NCI-H2029 treated with DMSO at 0.1 percent for 48 hours (cell line): ENCODE data around the gene C21orf58.

Experiments used
- DNase-seq: peaks from one replicate; lab custom pipeline; 2025; lab: John Stamatoyannopoulos, UW

The C21orf58 gene

GRCh38 chr21:46352913-46353312 is 29.2 kb upstream of the C21orf58 start:
- DNase-seq: no peak

- DNase-seq: no peak
Measured at GRCh38 chr21:46352164-46352515, 28.5 kb upstream of the C21orf58 start.

- no peak for DNase-seq
Measured at GRCh38 chr21:46351476-46352163, 27.9 kb upstream of the C21orf58 start.

- DNase-seq: no peak
Measured at GRCh38 chr21:46350981-46351380, 27.3 kb upstream of the C21orf58 start.

- no peak for DNase-seq
Measured at GRCh38 chr21:46350571-46350970, 26.9 kb upstream of the C21orf58 start.

- DNase-seq: no peak
Measured at GRCh38 chr21:46349134-46349760, 25.6 kb upstream of the C21orf58 start.

- no peak for DNase-seq
Measured at GRCh38 chr21:46347791-46348381, 24.2 kb upstream of the C21orf58 start.

- DNase-seq: no peak
Measured at GRCh38 chr21:46347203-46347550, 23.5 kb upstream of the C21orf58 start.

GRCh38 chr21:46346296-46347202 is 22.9 kb upstream of the C21orf58 start:
- no peak for DNase-seq

GRCh38 chr21:46345861-46346260 is 22.2 kb upstream of the C21orf58 start:
- DNase-seq: no peak

GRCh38 chr21:46344219-46344915 is 20.7 kb upstream of the C21orf58 start:
- no peak for DNase-seq

GRCh38 chr21:46340998-46341397 is 17.3 kb upstream of the C21orf58 start:
- no peak for DNase-seq

- no peak for DNase-seq
Measured at GRCh38 chr21:46336603-46337002, 12.9 kb upstream of the C21orf58 start.

GRCh38 chr21:46334351-46335140 is 10.9 kb upstream of the C21orf58 start:
- no peak for DNase-seq

GRCh38 chr21:46329796-46330195 is 6.1 kb upstream of the C21orf58 start:
- DNase-seq: no peak

GRCh38 chr21:46328151-46328550 is 4.5 kb upstream of the C21orf58 start:
- no peak for DNase-seq

- no peak for DNase-seq
Measured at GRCh38 chr21:46327711-46328110, 4.0 kb upstream of the C21orf58 start.

- DNase-seq: no peak
Measured at GRCh38 chr21:46326110-46326703, 2.5 kb upstream of the C21orf58 start.

GRCh38 chr21:46325073-46325912 is 1.6 kb upstream of the C21orf58 start:
- DNase-seq: no peak
